GM19467 (cell line): Measurements from ENCODE around the gene TAF9B.
"Not testable (repeated sequence)": the region's sequence is repeated elsewhere in the genome, so short reads cannot be mapped to it uniquely, and the experiment has no call there.

Experiments
- ATAC-seq: cut with Tn5 transposase; IDR thresholded peaks from one replicate; pipeline ENCODE4 v1.9.1; 2021; ENCODE audit warnings: mild to moderate bottlenecking, moderate library complexity; ENCODE audit not compliant: unreplicated experiment

Gene TAF9B, protein sequence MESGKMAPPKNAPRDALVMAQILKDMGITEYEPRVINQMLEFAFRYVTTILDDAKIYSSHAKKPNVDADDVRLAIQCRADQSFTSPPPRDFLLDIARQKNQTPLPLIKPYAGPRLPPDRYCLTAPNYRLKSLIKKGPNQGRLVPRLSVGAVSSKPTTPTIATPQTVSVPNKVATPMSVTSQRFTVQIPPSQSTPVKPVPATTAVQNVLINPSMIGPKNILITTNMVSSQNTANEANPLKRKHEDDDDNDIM

GRCh38 chrX:78139160-78140123 lies at the start of gene TAF9B:
TSS of gene TAF9B (minus strand) at chrX:78139650. CDS start at chrX:78139611, 39 bp downstream.
- peak; percentile 97 for ATAC-seq

GRCh38 chrX:78182881-78183280 lies 43.4 kb upstream of the TAF9B start:
- no peak for ATAC-seq

GRCh38 chrX:78181307-78181706 lies 41.9 kb upstream of the TAF9B start:
- ATAC-seq, result no peak

DNA sequence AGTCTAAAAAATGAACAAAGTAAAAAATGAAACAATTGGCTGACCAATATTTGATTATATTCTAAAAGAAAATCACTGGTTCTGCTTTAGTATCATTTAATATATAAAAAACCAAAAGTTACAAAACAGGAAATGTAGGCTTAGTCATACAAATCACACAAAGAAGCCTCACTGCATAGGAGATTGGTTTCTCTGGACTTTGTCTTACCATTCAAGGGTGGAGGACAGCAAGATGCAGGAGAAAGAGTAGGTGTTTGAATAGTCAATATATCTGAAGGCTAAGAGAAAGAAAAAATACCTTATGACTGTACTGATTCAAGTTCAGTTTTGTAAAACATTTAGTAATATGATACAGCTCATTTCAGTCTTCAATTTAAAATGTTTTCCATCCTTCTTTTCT lies 28.6 kb upstream of the TAF9B start:
- ATAC-seq, result no peak

DNA sequence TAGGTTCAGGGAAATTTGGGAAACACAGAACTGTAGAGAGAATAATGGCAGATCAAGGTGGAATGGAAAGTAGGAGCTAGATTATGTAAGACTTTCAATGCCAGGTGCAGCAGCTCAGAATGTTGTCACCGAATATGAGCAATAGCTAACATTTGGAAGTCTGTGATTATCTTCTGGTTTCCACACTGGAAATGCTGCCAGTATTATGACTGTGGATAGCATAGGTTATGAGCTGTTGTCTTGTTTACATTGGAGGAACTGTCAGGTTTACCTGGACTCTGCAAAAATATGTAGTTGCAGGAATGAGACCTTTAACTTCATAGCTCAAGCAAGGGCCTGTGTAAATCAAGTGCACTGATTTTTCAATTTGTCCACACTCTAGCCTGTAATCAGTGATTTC lies 26.0 kb upstream of the TAF9B start:
- no peak for ATAC-seq

GRCh38 chrX:78163175-78163574 lies 23.7 kb upstream of the TAF9B start:
- not testable (repeated sequence) for ATAC-seq

- not testable (repeated sequence) for ATAC-seq
Observed at GRCh38 chrX:78160711-78161110, 21.3 kb upstream of the TAF9B start.

DNA sequence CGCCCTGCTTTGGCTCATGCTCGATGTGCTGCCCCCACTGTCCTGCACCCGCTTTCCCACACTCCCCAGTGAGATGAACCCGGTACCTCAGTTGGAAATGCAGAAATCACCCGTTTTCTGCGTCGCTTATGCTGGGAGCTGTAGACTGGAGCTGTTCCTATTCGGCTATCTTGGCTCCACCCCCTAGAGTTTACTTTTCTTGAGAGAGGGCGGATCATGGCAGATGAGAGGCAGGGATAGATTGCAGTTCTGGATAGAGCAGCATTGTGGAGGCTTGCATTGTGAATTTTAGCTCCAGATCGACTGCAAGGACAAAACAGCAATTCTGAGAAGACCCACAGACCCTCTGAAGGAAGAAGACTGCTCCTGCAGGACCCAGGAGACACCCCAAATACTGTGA lies 18.4 kb upstream of the TAF9B start:
- ATAC-seq, result not testable (repeated sequence)

DNA sequence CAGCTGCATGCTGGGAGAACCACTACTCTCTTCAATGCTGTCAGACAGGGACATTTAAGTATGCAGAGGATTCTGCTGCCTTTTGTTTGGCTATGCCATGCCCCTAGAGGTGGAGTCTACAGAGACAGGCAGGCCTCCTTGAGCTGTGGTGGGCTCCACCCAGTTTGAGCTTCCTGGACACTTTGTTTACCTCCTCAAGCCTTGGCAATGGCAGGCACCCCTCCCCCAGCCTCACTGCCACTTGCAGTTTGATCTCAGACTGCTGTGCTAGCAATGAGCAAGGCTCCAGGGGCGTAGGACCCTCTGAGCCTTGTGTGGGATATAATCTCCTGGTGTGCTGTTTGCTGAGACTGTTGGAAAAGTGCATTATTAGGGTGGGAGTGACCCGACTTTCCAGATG lies 17.9 kb upstream of the TAF9B start:
- ATAC-seq, result not testable (repeated sequence)

- ATAC-seq, result not testable (repeated sequence)
Observed at GRCh38 chrX:78147002-78147540, 7.6 kb upstream of the TAF9B start.

DNA sequence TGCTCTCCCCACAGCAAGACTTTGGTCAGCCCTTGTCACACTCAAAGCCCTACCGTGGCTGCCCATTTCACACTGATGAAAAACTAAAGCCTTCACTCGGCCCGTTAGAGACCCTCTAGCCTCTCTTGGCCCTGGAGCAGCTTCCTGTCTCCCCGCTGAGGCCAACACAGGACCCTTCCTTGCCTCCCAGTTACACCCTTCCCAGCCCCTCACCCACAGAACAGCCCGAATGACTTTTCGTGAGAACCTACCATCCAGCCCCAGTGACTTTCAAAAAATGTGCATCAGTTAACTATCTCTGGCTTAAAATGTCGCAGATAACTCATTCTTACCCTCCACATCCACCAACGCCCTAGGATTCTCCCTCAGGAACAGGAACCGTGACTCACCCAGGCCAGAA lies 756 bp upstream of the TAF9B start:
- ATAC-seq, result no peak

- no peak for ATAC-seq
Observed at GRCh38 chrX:78133238-78133960, 6.1 kb downstream of the TAF9B start.

DNA sequence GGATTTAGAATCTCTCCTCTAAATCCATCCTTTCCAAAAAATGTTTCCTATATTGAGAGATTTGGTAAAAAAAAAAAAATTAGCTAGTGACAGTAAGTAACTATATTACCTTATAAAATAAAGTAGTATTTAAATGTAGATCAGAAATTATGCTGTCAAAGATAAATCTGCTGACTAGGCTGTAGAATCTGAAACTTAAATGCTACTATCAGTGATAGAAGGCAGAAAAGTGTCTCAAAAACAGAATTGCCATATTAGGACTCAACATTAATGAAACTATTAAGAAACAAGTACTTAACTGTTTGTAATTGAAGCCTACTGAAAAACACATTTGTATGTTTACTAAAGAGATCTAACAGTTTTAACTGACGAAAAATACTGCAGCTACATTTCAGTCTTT lies 8.3 kb downstream of the TAF9B start:
- no peak for ATAC-seq

DNA sequence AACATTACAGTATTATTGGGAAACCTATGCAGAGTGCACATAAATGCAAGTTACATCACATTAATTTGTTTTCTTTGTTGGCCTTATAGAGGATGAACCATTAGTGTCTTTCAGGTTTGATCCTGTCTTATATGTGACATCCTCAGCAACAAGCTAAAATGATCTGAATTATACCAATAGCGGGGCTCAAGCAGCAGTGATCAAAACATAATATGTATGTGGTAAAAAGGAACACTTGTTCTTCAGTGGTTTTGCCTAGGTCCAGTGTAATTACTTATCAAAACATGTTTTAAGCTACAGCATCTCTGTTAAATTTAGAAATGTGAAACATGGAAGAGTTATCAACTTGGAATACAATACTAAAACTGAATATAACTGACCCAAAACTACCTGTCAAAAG lies 9.1 kb downstream of the TAF9B start:
- ATAC-seq, result no peak

GRCh38 chrX:78129714-78130113 lies 9.7 kb downstream of the TAF9B start:
- ATAC-seq, result no peak

DNA sequence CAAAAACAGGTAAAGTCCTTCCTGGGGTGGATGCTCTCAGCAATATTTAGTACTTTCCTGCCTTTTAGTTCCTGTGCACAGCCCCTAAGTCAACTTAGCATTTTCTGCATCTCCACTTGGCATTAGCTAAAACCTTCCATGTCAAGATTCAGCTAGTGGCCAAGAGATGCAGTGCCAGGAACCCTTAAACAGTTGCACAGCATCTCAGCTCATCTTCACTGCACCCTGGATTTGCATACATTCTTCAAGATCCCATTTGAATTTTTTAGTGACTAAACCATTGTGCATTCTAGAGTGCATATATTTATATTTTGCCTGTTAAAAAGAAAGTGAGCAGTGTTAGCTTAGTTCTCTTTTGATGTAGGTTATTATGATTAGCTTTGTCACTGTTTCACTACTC lies 13.7 kb downstream of the TAF9B start:
- not testable (repeated sequence) for ATAC-seq

DNA sequence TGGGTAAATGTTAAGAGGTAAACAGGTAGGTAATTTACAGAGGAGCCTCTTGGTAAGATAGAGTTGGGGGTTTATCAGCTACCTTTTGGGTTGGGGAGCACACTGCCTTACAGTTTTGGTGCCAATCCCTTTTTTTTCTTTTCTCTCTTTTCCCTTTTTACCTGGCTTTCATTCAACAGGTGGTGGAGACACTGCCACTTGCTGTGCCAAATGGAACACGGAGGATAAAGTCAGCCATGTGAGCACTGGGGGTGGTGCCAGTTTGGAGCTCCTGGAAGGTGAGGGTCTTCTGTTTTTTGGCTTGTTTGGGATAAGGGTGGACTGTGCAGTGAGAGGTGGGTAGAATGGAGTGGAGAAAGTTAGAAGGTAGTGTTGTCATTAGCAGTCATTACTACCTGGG lies 14.3 kb downstream of the TAF9B start:
- no peak for ATAC-seq

DNA sequence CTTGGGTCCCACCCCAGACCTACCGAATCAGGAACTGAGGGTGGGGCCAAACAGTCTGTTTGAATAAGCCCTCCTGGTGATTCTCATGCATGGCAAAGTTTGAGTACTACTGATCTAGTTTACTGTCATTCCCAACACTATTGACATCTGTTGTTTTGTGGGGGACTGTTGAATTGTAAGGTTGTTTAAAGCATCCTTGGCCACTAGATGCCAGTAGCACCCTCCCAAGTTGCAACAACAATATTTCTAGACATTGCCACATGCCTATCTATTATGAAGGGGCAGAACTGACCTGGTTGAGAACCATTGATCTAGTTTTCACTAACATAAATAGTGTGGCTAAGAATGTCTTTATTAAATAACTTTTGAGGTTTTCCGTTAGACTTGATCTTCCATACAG lies 15.1 kb downstream of the TAF9B start:
- ATAC-seq, result no peak

- ATAC-seq, result no peak
Observed at GRCh38 chrX:78123190-78123589, 16.3 kb downstream of the TAF9B start.

DNA sequence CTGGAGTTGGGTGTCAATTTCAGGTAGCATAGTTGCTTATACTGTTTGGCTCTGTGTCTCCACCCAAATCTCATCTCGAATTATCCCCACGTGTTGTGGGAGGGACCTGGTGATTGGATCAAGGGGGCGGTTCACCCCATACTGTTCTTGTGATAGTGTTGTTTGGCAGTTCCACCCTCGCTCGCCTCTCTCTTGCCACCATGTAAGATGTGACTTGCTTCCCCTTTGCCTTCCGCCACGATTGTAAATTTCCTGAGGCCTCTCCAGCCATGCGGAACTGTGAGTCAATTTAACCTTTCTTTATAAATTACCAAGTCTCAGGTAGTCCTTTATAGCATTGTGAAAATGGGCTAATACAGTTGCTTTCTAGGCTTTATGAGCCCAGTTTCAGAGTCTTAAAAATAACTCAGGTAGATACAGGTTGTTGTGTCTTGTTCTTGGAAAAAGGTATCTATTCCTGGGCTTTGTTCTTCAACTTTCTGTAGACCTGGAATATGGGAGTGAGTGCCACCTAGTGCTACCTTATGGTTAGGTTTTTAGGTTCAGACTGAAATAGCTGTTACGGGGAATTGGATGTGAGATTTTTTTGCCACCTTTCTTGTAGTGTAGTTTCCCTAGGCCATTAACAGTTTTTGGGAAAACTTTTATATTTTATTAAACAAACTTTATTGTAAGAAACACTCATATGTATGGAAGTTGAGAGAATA lies 19.8 kb downstream of the TAF9B start:
- no peak for ATAC-seq

- no peak for ATAC-seq
Observed at GRCh38 chrX:78118628-78119027, 20.8 kb downstream of the TAF9B start.
